ENCODE results near the gene AMACR.

DNA sequence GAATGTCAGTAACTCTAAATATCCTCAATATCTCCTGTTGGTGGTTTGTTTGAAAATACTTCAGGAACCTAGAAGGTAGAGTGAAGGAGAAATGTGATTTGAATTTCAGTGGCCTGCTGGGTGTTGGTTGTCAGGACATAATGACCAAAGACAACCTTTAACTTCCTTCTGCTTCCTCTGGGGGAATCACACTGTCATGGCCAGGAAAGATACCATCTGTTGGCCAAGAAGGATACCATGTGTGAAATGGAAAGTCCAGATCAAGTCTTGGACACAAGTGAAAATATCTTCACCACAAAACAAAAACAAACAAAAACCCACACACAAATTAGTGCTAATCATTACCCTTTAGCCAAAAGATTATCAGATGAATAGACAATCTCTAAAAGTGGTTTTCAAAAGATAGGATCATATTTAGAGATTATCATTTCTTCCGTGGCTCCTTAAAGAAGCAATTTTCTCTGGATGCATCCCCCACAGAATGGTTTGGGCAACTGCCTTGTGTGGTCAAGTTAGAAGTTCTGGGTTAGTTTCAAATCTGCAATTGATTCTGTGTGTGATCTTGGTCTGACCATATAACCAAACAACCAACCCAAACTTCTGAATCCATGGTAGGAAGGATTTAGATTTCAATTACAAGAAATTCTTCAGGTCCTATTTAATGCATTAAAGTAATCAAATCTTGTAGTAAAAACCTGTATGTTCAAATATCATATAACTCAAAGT is 33.6 kb upstream of the AMACR start:
- TF ChIP-seq, protein P1, sequence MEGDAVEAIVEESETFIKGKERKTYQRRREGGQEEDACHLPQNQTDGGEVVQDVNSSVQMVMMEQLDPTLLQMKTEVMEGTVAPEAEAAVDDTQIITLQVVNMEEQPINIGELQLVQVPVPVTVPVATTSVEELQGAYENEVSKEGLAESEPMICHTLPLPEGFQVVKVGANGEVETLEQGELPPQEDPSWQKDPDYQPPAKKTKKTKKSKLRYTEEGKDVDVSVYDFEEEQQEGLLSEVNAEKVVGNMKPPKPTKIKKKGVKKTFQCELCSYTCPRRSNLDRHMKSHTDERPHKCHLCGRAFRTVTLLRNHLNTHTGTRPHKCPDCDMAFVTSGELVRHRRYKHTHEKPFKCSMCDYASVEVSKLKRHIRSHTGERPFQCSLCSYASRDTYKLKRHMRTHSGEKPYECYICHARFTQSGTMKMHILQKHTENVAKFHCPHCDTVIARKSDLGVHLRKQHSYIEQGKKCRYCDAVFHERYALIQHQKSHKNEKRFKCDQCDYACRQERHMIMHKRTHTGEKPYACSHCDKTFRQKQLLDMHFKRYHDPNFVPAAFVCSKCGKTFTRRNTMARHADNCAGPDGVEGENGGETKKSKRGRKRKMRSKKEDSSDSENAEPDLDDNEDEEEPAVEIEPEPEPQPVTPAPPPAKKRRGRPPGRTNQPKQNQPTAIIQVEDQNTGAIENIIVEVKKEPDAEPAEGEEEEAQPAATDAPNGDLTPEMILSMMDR (conservative IDR thresholded peaks at IDR 0.05; ENCODE audit: low read depth in 2 of 2) = no peak
- no peak for TF ChIP-seq POLR2AphosphoS5 (IDR thresholded peaks at IDR 0.05; ENCODE audit: low read depth)
- no peak for TF ChIP-seq EZH2 (IDR thresholded peaks at IDR 0.05; ENCODE audit: low read depth, unreplicated experiment)
- TF ChIP-seq EZH2phosphoT487 (IDR thresholded peaks at IDR 0.05; ENCODE audit: unreplicated experiment) = no peak
- TF ChIP-seq, protein P2, sequence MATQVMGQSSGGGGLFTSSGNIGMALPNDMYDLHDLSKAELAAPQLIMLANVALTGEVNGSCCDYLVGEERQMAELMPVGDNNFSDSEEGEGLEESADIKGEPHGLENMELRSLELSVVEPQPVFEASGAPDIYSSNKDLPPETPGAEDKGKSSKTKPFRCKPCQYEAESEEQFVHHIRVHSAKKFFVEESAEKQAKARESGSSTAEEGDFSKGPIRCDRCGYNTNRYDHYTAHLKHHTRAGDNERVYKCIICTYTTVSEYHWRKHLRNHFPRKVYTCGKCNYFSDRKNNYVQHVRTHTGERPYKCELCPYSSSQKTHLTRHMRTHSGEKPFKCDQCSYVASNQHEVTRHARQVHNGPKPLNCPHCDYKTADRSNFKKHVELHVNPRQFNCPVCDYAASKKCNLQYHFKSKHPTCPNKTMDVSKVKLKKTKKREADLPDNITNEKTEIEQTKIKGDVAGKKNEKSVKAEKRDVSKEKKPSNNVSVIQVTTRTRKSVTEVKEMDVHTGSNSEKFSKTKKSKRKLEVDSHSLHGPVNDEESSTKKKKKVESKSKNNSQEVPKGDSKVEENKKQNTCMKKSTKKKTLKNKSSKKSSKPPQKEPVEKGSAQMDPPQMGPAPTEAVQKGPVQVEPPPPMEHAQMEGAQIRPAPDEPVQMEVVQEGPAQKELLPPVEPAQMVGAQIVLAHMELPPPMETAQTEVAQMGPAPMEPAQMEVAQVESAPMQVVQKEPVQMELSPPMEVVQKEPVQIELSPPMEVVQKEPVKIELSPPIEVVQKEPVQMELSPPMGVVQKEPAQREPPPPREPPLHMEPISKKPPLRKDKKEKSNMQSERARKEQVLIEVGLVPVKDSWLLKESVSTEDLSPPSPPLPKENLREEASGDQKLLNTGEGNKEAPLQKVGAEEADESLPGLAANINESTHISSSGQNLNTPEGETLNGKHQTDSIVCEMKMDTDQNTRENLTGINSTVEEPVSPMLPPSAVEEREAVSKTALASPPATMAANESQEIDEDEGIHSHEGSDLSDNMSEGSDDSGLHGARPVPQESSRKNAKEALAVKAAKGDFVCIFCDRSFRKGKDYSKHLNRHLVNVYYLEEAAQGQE (IDR thresholded peaks at IDR 0.05; ENCODE audit: unreplicated experiment) = no peak
- no peak for TF ChIP-seq CREB1 (CRISPR knock-in tag; IDR thresholded peaks at IDR 0.05; ENCODE audit: low read depth)
- no peak for TF ChIP-seq STAT1 (IDR thresholded peaks at IDR 0.05; ENCODE audit: unreplicated experiment)
- TF ChIP-seq NANOG (IDR thresholded peaks at IDR 0.05; ENCODE audit: borderline replicate concordance) = no peak
- TF ChIP-seq JUNB (IDR thresholded peaks at IDR 0.05; ENCODE audit: unreplicated experiment) = no peak
- TF ChIP-seq, protein P3, sequence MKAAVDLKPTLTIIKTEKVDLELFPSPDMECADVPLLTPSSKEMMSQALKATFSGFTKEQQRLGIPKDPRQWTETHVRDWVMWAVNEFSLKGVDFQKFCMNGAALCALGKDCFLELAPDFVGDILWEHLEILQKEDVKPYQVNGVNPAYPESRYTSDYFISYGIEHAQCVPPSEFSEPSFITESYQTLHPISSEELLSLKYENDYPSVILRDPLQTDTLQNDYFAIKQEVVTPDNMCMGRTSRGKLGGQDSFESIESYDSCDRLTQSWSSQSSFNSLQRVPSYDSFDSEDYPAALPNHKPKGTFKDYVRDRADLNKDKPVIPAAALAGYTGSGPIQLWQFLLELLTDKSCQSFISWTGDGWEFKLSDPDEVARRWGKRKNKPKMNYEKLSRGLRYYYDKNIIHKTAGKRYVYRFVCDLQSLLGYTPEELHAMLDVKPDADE (IDR thresholded peaks at IDR 0.05) = no peak
- no peak for TF ChIP-seq ZNF331 (CRISPR knock-in tag; IDR thresholded peaks at IDR 0.05; ENCODE audit: low read depth)
- no peak for TF ChIP-seq ZNF114 (CRISPR knock-in tag; IDR thresholded peaks at IDR 0.05)
